AG04449 (cell line): ENCODE data around the gene CEP295NL.

Source experiments
- CTCF ChIA-PET: fragments of 350-600 bp; formaldehyde crosslinking; extraction: SDS; loops from one replicate; lab custom pipeline; 2021; ENCODE audit warnings: antibody characterized with exemption; lab: Yijun Ruan, JAX
- POLR2A ChIA-PET: fragments of 400-600, 350-600 bp; formaldehyde crosslinking; extraction: SDS; loops from one replicate; lab custom pipeline; 2020; ENCODE audit warnings: antibody characterized with exemption, inconsistent platforms; lab: Yijun Ruan, JAX
- DNase-seq: peaks from one replicate; pipeline ENCODE4 v3.0.0-alpha.2; 2010; ENCODE audit warnings: low read depth, low spot score
- H3K4me3 ChIP-seq: 2 replicates; pipeline ENCODE4 v1.5.1; 2011; ENCODE audit warnings: low read depth, mild to moderate bottlenecking, control low read depth, low read length
- CTCF ChIP-seq: IDR thresholded peaks from one replicate; pipeline ENCODE4 v1.5.1; 2011; ENCODE audit warnings: mild to moderate bottlenecking, moderate library complexity, low read length, control low read depth, inconsistent platforms; ENCODE audit not compliant: insufficient read depth; ENCODE audit errors: missing control alignments

The CEP295NL gene

GRCh38 chr17:78901806-78902205, 1.2 kb downstream of the CEP295NL start:
- POLR2A ChIA-PET = no interaction called here
- no peak overlapping the region for H3K4me3 ChIP-seq
- DNase-seq = no peak
- CTCF ChIA-PET = interaction anchor here (0.7 to 1.2 kb wide), 2 partner anchors 15 to 36 kb away, joined by 3 read pairs; no protein-coding TSS in a partner anchor
- TF ChIP-seq CTCF = no peak

GRCh38 chr17:78900816-78901215, 2.2 kb downstream of the CEP295NL start:
- H3K4me3 ChIP-seq = no peak overlapping the region
- TF ChIP-seq CTCF = no peak
- no peak for DNase-seq
- CTCF ChIA-PET = interaction anchor here (1.4 to 1.7 kb wide), 2 partner anchors 22 to 35 kb away, joined by 4 to 8 read pairs; no protein-coding TSS in a partner anchor
- POLR2A ChIA-PET = no interaction called here

DNA sequence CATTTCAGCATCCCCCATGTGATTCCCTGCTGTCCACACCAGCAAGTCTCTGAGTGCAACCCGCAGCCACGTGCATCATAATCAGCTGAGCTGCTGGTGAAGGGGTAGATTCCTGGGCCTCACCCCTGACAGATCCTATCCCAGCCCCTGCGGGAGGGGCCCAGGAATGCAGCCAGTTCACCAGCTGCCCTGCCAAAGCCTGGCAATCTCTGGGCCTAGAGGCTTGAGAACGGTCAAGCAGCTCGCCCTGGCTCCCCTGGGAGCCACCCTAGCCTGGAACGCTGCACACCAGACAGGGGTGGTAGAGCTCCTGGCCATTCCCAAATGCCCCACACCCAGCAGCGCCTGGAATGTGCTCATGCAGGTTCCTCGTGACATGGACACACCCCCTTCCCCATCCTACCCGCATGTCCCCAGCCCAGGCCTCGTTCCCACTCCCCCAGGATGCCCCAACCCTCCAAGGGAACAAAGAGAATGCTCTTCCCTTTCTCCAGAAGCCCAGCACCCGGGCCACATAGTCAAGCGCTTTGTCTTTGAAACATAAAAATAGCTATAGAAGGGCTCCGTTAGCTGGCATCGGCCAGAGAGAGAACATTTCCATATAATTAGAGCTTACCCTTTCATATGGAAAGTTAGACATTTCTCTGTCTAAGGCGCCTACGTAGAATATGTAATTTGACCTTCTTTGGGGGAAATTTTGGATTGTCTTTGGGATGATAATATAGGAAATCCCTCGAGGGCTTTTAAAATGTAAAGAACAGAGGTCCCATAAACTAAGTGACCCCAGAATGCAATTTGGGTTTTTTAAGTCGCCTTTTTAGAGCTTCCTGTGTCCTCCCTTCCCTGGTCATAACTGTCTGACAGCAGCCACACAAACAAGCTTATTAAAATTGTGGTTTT, 3.4 kb downstream of the CEP295NL start:
- CTCF ChIA-PET = interaction anchor here (1.0 to 1.7 kb wide), 4 partner anchors 23 to 72 kb away, joined by 3 to 8 read pairs (median 4); no protein-coding TSS in a partner anchor
- no peak for DNase-seq
- no peak overlapping the region for H3K4me3 ChIP-seq
- no peak for TF ChIP-seq CTCF
- POLR2A ChIA-PET = no interaction called here

GRCh38 chr17:78898947-78899346, 4.1 kb downstream of the CEP295NL start:
- CTCF ChIA-PET = interaction anchor here (0.5 to 1.7 kb wide), 3 partner anchors 11 to 73 kb away, joined by 3 to 8 read pairs (median 4); no protein-coding TSS in a partner anchor
- POLR2A ChIA-PET = no interaction called here
- TF ChIP-seq CTCF = no peak
- no peak for DNase-seq
- H3K4me3 ChIP-seq = no peak overlapping the region

GRCh38 chr17:78898075-78898836, 4.7 kb downstream of the CEP295NL start:
- DNase-seq = no peak
- POLR2A ChIA-PET = no interaction called here
- CTCF ChIA-PET = interaction anchor here (0.5 to 1.7 kb wide), 2 partner anchors 12 to 74 kb away, joined by 3 to 4 read pairs; no protein-coding TSS in a partner anchor
- no peak for TF ChIP-seq CTCF
- no peak overlapping the region for H3K4me3 ChIP-seq
